Activated naive CD4-positive, alpha-beta T cell treated with Interleukin-2 at 50 U/mL for 16 hours (primary cell): ENCODE data around the gene TPSB2.

Source experiments
- DNase-seq: peaks from one replicate; pipeline ENCODE4 v3.0.0-alpha.2; 2020

TPSB2 gene

DNA sequence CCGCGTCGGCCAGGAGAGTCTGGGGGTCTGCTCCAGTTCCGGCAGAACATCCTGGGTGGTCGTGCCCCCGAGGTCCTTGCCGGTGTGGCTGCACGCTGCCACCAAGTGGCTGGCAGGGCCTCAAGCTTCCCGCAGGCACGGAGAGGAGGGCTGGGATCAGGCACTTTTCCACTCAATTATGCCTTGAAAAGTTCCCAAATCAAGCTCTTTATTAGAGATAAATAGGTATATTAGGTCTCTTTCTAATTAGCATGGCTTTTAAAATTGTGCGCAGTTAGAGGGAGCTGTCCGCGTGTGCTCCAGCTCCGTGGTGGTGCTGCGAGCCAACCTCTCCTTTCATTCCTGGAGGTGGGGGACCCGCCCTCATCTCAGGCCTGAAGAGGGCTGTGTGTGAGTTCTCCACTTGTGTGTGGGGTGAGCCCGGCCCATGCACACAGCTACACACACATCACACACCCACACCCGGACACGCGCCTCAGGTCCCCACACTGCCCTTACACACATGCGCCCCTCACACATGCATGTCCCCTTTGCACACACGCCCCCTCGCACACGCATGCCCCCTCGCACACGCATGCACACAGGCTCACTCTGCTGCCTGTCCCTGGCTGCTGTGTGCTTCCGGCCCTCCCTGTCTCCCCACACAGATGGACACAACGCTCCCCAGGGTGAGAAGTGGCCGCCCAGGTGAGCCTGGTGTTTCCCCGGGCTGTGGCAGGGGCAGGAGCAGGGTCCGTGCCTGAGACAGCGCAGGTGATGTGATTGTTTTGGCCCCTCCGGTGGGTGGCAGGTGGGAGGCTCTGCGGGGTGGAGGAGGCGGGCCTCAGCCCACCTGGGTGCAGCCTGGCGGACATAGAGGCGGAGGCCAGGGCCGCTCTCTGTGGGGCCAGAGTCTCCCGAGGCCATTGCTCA lies 48.3 kb downstream of the TPSB2 start:
- DNase-seq = no peak

DNA sequence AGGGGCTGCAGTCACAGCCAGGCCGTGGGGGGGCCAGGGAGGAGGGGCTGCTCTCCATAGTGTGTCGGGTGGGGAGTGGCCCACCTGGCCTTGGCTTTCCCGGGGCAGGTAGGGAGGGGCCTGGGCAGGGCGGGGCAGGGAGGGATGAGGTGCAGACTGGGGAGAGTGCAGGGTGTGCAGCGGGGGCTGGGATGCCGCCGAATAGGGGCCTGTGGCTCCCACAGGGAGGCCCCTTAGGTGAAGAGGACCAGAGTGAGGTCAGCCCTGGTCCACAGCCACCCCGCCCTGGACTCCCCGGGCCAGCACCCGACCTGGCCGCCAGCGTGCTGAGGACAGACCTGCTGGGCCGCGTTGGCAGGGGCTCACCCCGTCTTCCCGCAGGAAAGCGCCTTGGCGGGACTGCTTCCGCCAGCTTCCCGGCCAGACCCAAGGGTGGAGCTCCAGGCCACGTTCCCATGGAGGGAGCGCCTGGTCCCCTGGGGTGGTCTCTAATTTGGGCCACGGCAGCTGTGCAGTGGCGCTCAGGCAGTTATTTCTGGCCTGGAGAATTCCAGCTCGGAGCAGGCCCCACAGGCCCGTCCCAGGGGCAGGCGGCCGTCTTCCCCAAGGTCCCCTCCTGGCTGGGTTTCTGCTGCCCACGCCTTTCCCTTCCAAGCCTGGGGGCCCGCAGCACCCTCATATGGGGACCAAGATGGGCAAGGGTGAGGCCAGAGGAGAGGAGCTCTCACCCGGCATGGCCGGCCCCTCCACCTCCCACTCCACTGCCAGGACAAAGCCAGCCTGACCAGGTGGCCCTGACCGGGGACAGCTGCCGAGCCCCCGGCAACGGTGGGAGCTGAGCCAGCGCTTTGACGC lies 49.2 kb downstream of the TPSB2 start:
- DNase-seq = no peak
